ENCODE measurements around the gene PSMB4.

PSMB4 gene

DNA sequence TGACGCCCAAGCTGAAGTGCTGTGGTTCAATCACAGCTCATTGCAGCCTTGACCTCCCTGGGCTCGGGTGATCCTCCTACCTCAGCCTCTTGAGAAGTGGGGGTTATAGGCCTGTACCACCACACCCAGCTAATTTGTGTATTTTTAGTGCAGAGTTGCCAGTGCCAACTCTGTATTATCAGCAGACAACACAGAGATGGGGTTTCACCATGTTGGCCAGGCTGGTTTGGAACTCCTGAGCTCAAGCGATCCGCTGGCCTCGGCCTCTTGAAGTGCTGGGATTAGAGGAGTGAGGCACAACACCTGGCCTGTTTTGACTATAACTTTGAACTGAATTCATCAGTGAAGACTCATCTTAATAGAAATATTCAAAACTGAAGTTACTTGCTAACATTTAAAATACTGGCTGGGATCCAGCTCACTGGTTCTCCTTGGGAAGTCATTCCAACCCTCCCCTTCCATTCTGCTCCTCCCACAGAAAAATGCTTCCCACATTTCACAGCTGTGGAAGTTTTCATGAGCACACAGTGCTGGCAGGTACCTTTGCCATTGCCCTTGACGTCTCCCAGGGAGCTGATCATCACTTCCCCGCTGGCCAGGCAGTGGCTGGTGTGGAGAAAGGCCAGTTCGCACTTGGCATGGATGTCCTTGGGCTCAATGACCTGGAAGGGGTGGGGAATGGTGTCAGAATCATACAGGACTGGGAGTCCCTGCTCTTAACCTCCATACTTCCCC is 31.5 kb upstream of the PSMB4 start:
- TF ChIP-seq, protein P1, sequence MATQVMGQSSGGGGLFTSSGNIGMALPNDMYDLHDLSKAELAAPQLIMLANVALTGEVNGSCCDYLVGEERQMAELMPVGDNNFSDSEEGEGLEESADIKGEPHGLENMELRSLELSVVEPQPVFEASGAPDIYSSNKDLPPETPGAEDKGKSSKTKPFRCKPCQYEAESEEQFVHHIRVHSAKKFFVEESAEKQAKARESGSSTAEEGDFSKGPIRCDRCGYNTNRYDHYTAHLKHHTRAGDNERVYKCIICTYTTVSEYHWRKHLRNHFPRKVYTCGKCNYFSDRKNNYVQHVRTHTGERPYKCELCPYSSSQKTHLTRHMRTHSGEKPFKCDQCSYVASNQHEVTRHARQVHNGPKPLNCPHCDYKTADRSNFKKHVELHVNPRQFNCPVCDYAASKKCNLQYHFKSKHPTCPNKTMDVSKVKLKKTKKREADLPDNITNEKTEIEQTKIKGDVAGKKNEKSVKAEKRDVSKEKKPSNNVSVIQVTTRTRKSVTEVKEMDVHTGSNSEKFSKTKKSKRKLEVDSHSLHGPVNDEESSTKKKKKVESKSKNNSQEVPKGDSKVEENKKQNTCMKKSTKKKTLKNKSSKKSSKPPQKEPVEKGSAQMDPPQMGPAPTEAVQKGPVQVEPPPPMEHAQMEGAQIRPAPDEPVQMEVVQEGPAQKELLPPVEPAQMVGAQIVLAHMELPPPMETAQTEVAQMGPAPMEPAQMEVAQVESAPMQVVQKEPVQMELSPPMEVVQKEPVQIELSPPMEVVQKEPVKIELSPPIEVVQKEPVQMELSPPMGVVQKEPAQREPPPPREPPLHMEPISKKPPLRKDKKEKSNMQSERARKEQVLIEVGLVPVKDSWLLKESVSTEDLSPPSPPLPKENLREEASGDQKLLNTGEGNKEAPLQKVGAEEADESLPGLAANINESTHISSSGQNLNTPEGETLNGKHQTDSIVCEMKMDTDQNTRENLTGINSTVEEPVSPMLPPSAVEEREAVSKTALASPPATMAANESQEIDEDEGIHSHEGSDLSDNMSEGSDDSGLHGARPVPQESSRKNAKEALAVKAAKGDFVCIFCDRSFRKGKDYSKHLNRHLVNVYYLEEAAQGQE (IDR thresholded peaks at IDR 0.05; ENCODE audit: insufficient replicate concordance, low read depth): no peak
- no peaks in the 10 kb centered on the region for H3K27me3 ChIP-seq (ENCODE audit: insufficient read depth, poor library complexity, severe bottlenecking)
- H3K4me3 ChIP-seq (replicated peaks; ENCODE audit: insufficient read depth, low read length): no peak overlapping the region
- H3K27ac ChIP-seq (replicated peaks): no peak overlapping the region
- DNase-seq (ENCODE audit: low read depth in 1 of 2, low spot score in 1 of 2): no peak

DNA sequence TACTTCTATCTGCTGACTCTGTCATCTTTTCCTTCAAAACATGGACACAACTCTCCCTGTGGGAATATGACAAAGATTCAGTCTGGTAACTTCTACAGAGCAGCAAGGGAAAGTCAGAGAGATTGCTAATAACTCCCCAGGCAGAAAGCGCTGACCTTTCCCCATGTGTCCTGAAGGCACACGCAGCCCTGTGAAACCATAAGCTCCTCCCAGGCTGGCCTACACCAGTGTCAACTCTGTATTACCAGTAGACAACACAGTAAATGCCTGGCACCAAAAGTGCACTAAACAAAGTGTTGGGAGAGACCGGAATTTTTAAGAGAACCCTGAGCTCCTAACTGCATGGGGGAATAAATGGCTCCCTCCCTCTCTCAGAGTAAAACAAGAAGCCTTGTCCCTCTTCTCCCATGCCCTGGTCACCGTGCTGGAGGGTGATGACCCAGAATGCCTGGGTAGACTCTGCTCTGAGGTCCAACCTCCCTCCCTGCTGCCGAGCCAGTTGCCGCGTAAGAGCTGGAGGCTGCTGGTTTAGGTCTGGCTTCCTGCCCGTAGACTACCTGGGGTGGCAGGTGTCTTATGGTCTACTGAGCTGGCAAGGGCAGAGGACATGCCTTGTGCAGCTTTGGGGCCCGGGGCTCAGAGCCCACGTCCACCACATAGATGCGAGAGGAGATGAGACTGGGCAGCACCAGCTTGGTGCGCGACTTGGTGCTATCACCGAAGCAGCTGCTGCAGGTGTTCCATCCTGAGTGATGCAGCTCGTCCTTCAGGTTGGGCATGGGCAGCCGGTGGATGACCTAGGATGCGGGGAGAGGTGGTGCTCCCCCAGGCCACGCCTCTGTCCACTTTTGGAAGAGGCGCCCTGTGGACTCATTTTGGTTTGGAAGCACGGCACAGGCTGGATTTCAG is 30.7 kb upstream of the PSMB4 start:
- TF ChIP-seq, protein P2, sequence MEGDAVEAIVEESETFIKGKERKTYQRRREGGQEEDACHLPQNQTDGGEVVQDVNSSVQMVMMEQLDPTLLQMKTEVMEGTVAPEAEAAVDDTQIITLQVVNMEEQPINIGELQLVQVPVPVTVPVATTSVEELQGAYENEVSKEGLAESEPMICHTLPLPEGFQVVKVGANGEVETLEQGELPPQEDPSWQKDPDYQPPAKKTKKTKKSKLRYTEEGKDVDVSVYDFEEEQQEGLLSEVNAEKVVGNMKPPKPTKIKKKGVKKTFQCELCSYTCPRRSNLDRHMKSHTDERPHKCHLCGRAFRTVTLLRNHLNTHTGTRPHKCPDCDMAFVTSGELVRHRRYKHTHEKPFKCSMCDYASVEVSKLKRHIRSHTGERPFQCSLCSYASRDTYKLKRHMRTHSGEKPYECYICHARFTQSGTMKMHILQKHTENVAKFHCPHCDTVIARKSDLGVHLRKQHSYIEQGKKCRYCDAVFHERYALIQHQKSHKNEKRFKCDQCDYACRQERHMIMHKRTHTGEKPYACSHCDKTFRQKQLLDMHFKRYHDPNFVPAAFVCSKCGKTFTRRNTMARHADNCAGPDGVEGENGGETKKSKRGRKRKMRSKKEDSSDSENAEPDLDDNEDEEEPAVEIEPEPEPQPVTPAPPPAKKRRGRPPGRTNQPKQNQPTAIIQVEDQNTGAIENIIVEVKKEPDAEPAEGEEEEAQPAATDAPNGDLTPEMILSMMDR (IDR thresholded peaks at IDR 0.05; ENCODE audit: insufficient read depth, low read length): no peak
- no peak for TF ChIP-seq POLR2AphosphoS5 (IDR thresholded peaks at IDR 0.05; ENCODE audit: low read depth)
- TF ChIP-seq SPI1 (IDR thresholded peaks at IDR 0.05; ENCODE audit: borderline replicate concordance, low read depth): no peak
- TF ChIP-seq GABPA (IDR thresholded peaks at IDR 0.05; ENCODE audit: low read depth): no peak
- TF ChIP-seq, protein P1 (IDR thresholded peaks at IDR 0.05; ENCODE audit: insufficient replicate concordance, low read depth): no peak
- H3K27me3 ChIP-seq (ENCODE audit: insufficient read depth, poor library complexity, severe bottlenecking): no peaks in the 10 kb centered on the region
- H3K4me3 ChIP-seq (replicated peaks; ENCODE audit: insufficient read depth, low read length): no peak overlapping the region
- H3K27ac ChIP-seq (replicated peaks): no peak overlapping the region
- DNase-seq (ENCODE audit: low read depth in 1 of 2, low spot score in 1 of 2): no peak

DNA sequence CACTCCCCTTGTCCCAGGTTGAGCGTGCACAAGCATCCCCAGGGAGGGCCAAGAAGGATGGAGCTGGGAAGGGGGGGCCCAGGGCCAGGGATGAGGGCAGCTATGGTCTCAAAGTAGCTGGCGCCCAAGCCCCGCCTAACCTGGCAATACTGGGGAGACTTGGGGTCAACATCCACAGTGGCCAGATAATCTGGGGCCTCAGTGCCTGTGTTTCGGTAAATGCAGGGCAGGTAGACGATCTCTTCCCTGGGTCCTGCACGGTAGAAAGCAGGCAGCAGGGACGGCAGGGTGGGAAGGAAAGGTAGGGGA is 30.1 kb upstream of the PSMB4 start:
- no peaks in the 10 kb centered on the region for H3K27me3 ChIP-seq (ENCODE audit: insufficient read depth, poor library complexity, severe bottlenecking)
- no peak overlapping the region for H3K4me3 ChIP-seq (replicated peaks; ENCODE audit: insufficient read depth, low read length)
- DNase-seq (ENCODE audit: low read depth in 1 of 2, low spot score in 1 of 2): no peak
- H3K27ac ChIP-seq (replicated peaks): no peak overlapping the region; the same call in 1 of the 2 replicates
- TF ChIP-seq, protein P1 (IDR thresholded peaks at IDR 0.05; ENCODE audit: insufficient replicate concordance, low read depth): no peak
- TF ChIP-seq SPI1 (IDR thresholded peaks at IDR 0.05; ENCODE audit: borderline replicate concordance, low read depth): no peak
- no peak for TF ChIP-seq POLR2AphosphoS5 (IDR thresholded peaks at IDR 0.05; ENCODE audit: low read depth)
- TF ChIP-seq GABPA (IDR thresholded peaks at IDR 0.05; ENCODE audit: low read depth): no peak
- TF ChIP-seq, protein P2 (IDR thresholded peaks at IDR 0.05; ENCODE audit: insufficient read depth, low read length): no peak
